ENCODE measurements around the gene IQCN. TPM values are rescaled to one million over a fixed set of nuclear protein-coding genes. Genes with fewer than 3 reads are reported as not detected.

IQCN gene
- total RNA-seq, 4 donors from 2014 or later, result 0.20 to 0.61 (median 0.39) TPM

- TF ChIP-seq POLR2A (IDR thresholded peaks at IDR 0.05) (no peak), CTCF (IDR thresholded peaks at IDR 0.05 in 4 of 5, conservative IDR thresholded peaks at IDR 0.05 in 1 of 5) (no peak)
- no peaks in the 10 kb centered on the region for H3K36me3 ChIP-seq
- in situ Hi-C loops (cut with MboI; ENCODE audit: low sequenced_read_pairs in 4 of 4) (loop anchor here in 2 of 4 donors (10.0 to 25.0 kb wide), 2 partner anchors 145 to 152 kb away; partner anchors contain the start of gene SSBP4 (in 2 of the 2)), intact Hi-C loops (cut with DNase I; ENCODE audit: low total_unique reads) (loop anchor here (10.0 kb wide), 1 partner anchor 145 kb away; no protein-coding TSS in a partner anchor)
- no peaks in the 10 kb centered on the region for H3K27me3 ChIP-seq
- ATAC-seq (no peak), DNase-seq (no peak)
- no peak overlapping the region for H3K27ac ChIP-seq
- H3K9me3 ChIP-seq, result no peaks in the 10 kb centered on the region
- H3K4me3 ChIP-seq, result no peak overlapping the region
- H3K4me1 ChIP-seq, result no peaks in the 10 kb centered on the region
These were observed 14.4 kb downstream of the IQCN start for GRCh38 chr19:18259893-18260292.

- Histone ChIP-seq H3K9me3 (no peaks in the 10 kb centered on the region), H3K27me3 (no peaks in the 10 kb centered on the region), H3K27ac (no peak overlapping the region), H3K4me1 (no peaks in the 10 kb centered on the region), H3K36me3 (no peaks in the 10 kb centered on the region), H3K4me3 (no peak overlapping the region)
- DNase-seq, result no peak
- no peak for ATAC-seq
- TF ChIP-seq POLR2A (IDR thresholded peaks at IDR 0.05) (no peak), CTCF (IDR thresholded peaks at IDR 0.05 in 4 of 5, conservative IDR thresholded peaks at IDR 0.05 in 1 of 5) (no peak)
- in situ Hi-C loops (cut with MboI; ENCODE audit: low sequenced_read_pairs in 4 of 4), result loop anchor here in 2 of 4 donors (10.0 to 25.0 kb wide), 2 partner anchors 143 to 155 kb away; partner anchors contain the start of gene SSBP4 (in 2 of the 2)
- intact Hi-C loops (cut with DNase I; ENCODE audit: low total_unique reads), result loop anchor here (10.0 kb wide), 1 partner anchor 147 kb away; no protein-coding TSS in a partner anchor
These were observed 16.5 kb downstream of the IQCN start for GRCh38 chr19:18257503-18258470.

GRCh38 chr19:18254546-18255503, 19.4 kb downstream of the IQCN start:
- intact Hi-C loops (cut with DNase I; ENCODE audit: low total_unique reads), result loop anchor here (10.0 kb wide), 1 partner anchor 150 kb away; no protein-coding TSS in a partner anchor
- no peak for DNase-seq
- no peaks in the 10 kb centered on the region for H3K4me1 ChIP-seq
- H3K4me3 ChIP-seq, result no peak overlapping the region
- ATAC-seq, result no peak
- no peaks in the 10 kb centered on the region for H3K27me3 ChIP-seq
- no peaks in the 10 kb centered on the region for H3K9me3 ChIP-seq
- no peaks in the 10 kb centered on the region for H3K36me3 ChIP-seq
- H3K27ac ChIP-seq, result no peak overlapping the region
- no peak for TF ChIP-seq POLR2A (IDR thresholded peaks at IDR 0.05)
- TF ChIP-seq CTCF (IDR thresholded peaks at IDR 0.05 in 4 of 5, conservative IDR thresholded peaks at IDR 0.05 in 1 of 5), result no peak
- in situ Hi-C loops (cut with MboI; ENCODE audit: low sequenced_read_pairs in 4 of 4), result loop anchor here in 2 of 4 donors (5.0 to 25.0 kb wide), 3 partner anchors 43 to 157 kb away; partner anchors contain the start of gene SSBP4 (in 2 of the 2)

GRCh38 chr19:18253716-18254115, 20.5 kb downstream of the IQCN start:
- intact Hi-C loops (cut with DNase I; ENCODE audit: low total_unique reads), result loop anchor here (2.0 to 10.0 kb wide), 3 partner anchors 93 to 151 kb away; no protein-coding TSS in a partner anchor
- no peak for TF ChIP-seq CTCF (IDR thresholded peaks at IDR 0.05 in 4 of 5, conservative IDR thresholded peaks at IDR 0.05 in 1 of 5)
- no peak for TF ChIP-seq POLR2A (IDR thresholded peaks at IDR 0.05)
- Histone ChIP-seq H3K27me3 (no peaks in the 10 kb centered on the region), H3K36me3 (no peaks in the 10 kb centered on the region), H3K4me3 (no peak overlapping the region), H3K9me3 (no peaks in the 10 kb centered on the region), H3K27ac (no peak overlapping the region), H3K4me1 (no peaks in the 10 kb centered on the region)
- ATAC-seq (no peak), DNase-seq (no peak)
- in situ Hi-C loops (cut with MboI; ENCODE audit: low sequenced_read_pairs in 4 of 4), result loop anchor here in 2 of 4 donors (5.0 to 25.0 kb wide), 3 partner anchors 41 to 159 kb away; partner anchors contain the start of gene SSBP4 (in 2 of the 2)

Data from gastrocnemius medialis (tissue), 4 donors.